GM18517 (cell line): ENCODE measurements around the gene LHX1.

Experiments
- ATAC-seq: cut with Tn5 transposase; IDR thresholded peaks from one replicate; pipeline ENCODE4 v1.9.1; 2021; ENCODE audit warnings: mild to moderate bottlenecking, moderate library complexity; ENCODE audit not compliant: unreplicated experiment

The LHX1 gene

DNA sequence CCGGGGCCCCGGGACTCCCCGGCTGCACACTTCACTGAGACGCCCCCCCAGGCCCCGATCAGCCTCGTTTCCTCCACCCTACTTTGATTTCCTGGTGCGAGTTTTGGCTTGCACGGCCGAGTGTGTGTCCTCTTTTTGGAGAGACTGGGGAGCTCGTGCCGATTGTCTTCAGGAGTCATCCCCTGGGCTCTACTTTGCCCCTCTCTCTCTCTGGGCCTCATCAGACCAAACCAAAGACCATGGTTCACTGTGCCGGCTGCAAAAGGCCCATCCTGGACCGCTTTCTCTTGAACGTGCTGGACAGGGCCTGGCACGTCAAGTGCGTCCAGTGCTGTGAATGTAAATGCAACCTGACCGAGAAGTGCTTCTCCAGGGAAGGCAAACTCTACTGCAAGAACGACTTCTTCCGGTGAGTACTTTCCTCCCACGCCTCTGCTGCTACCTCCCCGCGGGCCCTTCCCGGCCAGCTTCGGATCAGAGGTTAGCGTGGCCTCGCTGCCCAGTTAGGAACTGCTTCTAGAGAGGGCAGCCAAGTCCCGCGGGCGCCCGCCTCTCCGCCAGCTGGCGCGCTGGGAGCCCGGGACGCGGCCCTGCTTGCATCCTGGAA is 787 bp downstream of the LHX1 start:
- no peak for ATAC-seq

DNA sequence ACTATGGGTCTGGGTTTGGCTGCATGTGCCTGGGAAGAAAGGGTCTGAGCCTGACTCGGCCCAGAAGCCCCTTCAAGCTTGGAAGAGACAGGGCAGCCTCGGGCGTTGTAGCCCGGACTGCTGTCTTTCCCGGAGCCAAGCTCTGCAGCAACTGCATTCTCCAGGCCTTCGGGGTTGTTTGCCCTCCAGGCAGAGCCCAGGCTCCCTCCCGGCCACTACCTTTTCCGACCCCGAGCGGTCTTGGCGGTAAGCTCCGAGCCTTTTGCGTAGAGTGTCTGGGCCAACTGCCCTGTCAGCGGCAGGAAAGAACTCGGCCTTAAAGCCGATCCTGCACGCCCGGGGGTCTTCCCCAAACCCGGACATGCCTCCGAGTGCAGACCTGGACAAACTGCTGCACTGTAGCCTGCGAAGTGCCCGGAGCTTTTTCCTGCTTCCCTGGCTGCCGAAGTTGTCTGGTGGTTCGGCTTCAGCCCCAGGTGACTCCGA is 1.3 kb downstream of the LHX1 start:
- ATAC-seq, result no peak

DNA sequence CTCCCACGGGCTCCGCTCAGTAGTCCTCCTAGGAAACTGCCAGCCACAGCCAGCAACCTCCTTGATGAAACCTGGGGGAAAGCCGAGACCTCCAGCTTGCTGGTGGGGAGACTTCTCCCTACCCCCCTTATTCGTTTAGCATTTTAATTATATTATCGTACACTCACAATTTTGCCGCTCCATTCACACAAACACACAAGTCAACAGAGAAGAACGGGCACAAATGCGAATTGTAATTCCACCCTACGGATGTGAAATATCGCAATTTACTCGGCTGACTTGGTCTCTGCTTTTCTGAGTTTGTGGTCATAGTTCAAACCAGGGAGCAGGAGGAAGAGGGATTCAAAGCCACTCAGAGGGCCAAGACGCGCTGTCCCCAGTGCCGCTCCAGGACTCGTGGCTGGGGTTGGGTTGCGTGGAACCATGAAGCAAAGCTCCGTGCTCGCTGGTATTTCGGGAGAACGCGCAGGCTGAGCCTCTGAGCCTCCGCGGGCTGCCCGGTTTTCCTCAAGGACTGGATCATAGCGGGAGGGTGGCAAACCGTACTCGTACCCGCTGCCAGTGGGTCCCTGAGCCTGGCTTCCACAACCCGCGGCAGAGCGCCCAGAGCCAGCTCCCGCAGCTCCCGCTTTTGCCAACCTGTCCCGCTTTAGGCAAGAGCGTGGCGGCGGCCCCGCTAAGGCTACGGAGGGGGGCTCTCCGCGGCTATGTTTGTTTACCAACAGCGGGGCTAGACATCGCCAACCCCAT is 2.0 kb downstream of the LHX1 start:
- no peak for ATAC-seq

DNA sequence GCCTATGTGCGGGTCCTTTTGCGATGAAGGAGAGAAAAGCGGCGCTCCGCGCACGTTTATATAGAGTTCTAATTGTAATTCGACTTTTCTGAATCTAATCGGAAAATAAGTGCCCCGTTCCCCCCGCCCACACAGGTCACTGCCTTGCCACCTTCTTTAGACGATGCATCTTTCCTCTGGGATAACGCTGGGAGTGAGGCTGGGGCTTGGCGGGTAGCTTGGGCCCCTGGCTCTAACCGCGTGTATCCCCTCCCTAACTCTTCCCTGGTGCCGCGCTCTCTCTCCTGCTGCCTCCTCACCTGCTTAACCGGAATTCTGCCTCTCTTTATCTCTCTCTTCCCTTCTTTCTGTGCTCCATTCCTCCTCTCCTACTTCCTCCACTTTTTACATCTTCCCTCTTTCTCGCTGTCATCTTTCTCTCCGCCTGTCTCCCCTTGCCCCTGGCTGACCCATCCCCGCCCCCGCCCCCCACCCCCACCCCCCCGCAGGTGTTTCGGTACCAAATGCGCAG is 2.6 kb downstream of the LHX1 start:
- ATAC-seq, result no peak

DNA sequence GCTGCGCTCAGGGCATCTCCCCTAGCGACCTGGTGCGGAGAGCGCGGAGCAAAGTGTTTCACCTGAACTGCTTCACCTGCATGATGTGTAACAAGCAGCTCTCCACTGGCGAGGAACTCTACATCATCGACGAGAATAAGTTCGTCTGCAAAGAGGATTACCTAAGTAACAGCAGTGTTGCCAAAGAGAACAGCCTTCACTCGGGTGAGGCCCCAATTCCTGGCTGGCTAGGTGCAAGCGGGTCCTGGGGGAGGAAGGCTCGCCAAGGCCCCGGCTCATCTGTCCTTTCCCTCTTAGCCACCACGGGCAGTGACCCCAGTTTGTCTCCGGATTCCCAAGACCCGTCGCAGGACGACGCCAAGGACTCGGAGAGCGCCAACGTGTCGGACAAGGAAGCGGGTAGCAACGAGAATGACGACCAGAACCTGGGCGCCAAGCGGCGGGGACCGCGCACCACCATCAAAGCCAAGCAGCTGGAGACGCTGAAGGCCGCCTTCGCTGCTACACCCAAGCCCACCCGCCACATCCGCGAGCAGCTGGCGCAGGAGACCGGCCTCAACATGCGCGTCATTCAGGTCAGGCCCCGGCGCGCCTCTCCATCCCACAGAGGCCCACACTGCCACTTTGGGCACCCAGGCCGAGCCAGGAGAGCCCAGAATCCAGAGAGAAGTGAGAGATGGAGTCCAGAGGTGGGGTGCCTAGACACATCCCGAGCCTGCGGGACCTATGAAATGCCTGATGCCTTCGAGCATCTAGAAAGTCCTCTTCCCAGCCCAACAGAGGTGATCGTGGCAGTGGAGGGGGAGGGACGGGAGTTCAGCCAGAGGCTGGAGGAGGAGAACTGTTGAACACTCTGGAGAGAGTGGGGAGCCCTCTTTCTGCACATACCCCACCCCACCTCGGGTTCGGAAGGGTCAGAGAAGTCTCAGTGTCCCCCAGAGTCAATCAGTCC is 3.3 kb downstream of the LHX1 start:
- ATAC-seq, result no peak

DNA sequence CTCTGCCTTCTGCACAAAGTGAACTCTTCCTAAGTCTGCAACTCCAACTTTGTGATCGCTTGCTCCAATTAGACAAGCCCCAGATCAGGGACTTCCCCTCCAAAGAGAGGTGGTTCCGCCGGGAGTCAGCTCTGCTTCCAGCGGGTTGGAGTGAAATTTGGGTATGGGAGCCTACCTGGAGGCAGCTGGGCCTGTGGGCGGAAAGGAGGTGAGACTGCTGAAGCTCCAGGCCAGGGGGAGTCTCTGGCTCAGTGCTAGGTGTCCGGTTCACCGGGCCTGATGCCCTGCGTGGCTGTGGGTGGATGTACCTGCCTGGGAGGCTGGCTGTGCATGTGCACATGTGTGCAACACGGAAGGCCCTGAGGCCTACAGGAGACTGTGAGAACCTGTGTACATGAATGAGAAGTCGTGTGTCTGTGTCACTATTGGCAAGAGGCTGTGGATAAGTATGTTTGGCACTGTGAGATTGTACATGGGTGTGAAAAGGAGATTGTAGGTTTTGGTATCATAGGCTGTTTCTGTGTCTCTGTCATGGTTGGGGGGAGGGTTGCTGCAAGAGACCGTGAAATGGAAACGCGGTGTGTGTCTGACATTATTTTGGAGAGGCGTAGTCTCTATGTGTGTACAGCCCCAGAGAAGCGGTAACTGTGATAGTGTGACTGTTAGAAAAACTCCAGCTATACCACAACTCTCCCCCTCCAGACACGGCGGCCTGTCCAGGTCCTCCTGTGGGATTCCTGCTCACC is 4.2 kb downstream of the LHX1 start:
- ATAC-seq, result no peak

DNA sequence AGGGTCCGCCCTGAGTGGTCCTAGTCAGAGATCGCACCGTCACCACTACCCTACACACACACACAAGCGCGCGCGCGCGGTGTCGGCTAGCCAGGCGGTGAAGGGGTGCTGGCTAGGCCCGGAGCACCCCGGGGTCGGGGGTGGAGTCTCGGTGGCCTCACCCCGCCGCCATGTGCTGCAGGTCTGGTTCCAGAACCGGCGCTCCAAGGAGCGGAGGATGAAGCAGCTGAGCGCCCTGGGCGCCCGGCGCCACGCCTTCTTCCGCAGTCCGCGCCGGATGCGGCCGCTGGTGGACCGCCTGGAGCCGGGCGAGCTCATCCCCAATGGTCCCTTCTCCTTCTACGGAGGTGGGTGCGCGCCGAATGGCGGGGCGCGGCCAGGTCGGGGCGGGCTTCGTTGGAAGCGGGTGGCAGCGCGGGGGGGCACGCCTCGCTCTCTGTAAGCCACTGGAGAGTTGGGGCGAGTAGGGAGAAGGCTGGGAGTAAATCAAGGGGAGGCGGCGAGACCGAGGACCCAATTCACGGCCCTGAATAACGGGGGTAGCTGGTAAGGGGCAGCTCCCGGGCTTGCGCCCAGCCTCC is 4.8 kb downstream of the LHX1 start:
- ATAC-seq, result no peak

DNA sequence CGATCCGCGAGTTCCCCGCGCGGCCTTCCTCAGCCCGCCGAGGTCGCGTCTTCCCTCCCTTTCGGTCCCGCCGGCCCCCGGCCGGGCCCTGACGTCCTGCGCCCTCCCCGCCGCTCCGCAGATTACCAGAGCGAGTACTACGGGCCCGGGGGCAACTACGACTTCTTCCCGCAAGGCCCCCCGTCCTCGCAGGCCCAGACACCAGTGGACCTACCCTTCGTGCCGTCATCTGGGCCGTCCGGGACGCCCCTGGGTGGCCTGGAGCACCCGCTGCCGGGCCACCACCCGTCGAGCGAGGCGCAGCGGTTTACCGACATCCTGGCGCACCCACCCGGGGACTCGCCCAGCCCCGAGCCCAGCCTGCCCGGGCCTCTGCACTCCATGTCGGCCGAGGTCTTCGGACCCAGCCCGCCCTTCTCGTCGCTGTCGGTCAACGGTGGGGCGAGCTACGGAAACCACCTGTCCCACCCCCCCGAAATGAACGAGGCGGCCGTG is 5.4 kb downstream of the LHX1 start:
- ATAC-seq, result no peak

DNA sequence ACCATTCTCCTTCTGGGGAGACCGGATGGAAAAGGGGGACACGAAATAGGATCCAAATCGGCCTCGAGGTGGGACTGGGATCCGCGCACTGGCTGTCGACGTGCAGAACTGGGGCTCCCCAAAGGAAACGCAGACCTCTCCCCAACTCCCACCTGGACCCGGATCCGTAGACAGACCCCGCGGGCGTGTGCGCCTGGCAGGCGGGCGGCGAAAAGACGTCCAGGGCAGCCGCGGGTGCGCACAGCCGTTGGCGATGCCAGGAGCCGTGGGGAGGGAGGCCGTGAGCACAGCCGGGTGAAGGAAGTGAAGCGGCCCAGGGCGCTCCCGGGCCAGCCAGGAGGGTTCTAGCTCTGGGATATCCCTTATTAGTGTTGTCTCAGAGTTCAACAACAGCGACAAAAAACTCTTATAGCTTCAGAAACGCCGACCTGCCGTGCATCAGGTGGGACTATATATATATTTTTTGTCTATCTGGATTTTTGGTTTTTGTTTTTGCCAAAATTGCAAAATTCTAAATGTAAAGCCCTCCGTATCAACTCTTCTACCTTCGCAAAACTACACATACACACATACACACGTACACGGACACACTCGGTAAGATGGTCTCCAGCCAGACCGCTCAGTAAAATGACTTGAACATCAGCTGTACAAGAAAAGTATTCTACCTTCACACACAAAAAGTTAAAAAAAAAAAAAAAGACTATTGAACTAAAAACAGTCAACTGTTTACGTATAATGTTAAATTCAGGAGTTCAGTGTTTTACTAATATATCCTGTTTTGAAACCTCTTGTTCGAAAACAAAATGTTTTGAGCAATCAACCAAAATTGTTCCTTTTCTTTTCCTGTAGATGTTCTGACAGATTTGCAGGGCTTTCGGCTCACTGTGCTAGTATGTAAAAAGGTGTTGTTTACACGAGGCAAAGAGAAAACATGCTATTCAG is 6.2 kb downstream of the LHX1 start:
- no peak for ATAC-seq

DNA sequence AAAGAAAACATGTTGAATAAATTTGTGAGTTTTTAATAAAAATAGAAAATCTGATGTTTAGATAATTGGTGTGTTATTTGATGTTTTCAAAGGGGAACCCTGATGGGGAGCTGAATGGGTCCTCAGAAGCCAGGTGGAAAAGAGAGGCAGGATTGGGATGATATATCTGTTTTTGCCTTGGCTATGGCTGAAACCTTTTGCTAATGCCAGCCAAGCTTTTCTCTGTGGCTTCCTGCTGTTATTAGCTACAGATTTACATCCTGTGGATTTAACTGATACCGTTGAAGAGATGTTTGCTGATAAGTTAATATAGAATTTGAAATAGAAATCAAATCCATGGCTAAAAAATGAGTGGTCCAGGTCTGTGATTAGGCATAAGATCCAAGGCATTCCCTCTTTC is 7.3 kb downstream of the LHX1 start:
- ATAC-seq, result no peak

DNA sequence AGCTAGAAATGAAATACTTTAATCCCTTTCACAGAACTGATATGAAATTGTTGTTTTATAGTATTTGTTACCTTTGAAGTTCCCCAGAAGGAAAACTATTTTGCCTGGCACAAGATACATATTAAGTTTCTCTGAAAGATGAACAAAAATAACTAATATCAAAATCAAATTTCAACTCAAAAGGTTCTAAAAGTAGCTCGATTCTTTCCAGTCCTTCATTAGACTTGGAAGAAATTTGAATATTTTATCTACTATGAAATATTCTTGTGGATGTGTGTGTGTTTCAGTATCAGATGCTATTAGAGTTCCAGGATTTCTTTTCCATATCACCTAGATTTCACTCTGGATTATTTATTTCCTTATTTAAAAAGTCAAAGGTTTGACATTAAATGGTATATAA is 7.9 kb downstream of the LHX1 start:
- ATAC-seq, result no peak

DNA sequence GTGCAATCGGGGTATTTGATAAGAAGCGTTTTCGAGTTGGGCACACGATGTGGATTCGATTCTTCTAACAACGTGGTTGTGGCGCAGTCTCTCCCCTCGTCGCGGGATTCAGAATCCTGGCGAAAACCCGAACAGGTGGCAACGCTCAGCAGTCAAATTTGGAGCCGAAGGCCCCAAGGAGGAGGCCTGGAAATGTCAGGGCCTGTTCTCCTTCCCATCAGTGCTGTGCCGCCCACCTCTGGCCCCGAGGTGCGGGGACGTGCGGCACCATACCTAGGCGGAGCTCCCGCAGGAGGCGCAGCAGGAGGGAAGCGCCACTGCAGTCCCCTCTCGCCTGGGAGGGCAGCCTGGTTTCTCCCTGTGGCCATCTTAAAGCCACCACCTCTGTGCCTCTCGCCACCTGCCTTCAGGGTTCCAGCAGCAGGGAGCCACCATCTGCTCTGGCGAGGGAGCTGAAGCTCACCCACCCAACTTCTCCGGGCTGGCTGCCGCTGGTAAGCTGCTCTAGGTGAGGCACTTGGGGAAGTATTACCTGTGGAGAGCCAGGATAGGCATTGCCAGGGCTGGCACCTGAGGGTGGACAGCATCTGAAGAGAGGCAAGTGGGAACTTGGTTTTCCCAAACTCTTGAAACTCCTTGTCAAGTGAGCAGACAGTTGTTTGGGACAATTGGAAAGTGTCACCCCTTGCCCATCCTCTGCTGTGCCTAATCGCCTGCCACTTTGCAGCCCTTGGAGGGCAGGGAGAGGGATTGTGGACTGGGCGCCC is 8.9 kb downstream of the LHX1 start:
- no peak for ATAC-seq

DNA sequence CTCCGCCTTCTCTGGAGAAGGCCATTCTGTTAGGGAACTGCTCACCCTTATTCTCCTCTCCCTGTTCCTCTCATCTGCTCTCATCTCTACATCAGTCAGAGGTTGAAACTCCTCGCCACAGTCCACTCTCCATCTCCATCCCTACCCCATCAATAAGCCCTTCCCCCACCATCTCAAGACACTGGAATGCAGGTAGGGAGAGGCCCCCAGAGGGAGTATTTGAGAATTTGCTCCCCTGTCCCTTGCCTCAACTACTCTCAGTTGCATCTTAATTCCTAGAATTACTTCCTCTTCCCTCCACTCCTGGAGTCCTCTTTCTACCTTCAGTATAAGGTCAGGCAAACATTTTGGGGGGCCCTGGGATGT is 9.4 kb downstream of the LHX1 start:
- ATAC-seq, result no peak

DNA sequence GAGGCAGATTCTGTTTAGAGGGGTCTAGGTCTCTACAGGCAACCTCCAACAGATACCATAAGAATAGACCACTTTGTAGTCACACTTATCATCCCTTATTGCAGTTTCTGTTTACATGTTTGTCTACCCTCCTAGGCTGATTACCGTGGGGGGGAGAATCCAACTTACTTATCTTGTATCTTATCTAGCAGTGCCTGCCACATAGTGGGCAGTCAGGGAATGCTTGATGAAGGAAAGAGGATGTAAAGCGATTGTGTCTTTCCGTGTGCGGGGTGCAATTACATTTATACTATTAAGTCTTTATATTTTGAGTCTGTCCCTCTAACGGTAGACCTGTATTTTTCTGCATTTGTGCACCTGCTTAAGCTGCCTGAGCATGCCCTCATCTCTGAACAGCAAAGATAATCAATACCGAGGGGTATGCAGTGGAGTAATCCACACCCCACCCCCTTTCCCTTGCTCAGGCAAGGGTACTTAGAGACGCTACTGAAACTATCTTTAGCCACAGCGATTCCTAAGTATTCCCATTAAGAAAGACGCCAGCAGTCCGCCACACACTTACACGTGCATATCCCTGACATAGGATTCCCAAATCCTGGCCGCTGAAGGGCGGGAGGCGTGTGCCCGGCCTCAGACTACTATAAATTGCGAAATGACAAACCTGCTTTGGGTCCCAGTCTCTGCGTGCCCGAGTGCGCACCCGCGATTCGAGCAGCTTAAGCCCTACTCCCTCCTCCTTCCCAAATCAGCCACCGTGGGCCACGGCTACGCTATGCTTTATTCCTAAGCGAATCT is 10.8 kb downstream of the LHX1 start:
- ATAC-seq, result no peak

DNA sequence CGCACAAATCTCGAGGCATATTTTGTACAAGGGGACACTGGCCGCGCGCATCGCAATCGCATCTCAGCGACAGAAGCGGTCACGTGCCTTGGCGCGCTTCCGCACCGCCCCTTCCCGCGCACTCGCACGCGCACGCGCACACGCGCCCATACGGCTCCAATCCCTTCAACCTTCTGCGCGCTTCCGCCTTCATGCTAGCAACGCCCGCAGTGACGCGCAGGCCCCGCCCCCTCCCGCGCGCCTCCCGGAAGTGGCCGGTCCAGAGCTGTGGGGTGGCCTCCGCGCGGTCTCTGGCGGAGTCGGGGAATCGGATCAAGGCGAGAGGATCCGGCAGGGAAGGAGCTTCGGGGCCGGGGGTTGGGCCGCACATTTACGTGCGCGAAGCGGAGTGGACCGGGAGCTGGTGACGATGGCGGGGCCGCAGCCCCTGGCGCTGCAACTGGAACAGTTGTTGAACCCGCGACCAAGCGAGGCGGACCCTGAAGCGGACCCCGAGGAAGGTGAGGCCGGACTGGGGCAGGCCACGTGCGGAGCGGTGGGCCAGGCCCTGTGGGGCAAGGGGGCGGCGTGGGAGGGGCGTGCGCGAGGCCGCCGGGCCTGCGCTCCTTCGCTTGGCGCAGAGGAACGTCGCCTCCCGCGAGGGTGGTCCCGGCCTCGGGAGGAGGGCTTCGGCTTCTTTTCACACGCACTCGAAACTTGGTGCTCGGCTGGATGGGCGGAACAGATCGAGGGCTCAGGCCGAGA is 11.6 kb downstream of the LHX1 start, which contains the start of gene AATF:
Gene AATF (plus strand): TSS at position 238 of the 744 bp plus-strand sequence. CDS start 172 bp downstream, at position 410.
- ATAC-seq, result peak; percentile 75

DNA sequence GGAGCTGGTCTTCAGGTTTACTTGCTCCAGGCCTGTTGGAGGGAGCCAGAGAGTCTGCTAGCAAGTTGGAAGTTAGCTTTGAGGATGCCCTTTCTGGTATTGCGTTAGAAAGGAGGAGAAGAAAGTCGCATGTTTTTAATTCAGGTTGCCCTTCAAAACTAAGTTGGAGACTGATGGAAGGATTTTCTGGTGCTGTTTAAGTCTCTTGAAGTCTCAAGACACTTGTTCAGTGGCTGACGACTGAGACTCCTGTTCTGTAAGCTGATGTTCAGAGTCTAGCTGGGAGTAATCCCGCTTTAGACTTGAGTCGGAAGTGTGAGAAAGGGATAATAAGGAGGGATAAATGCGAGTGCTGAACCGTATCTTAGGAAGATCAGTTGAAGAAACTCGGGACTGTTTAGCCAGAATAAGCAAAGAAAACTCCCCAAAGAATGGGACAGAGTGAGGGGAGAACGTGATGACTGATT is 12.2 kb downstream of the LHX1 start:
- ATAC-seq, result no peak

DNA sequence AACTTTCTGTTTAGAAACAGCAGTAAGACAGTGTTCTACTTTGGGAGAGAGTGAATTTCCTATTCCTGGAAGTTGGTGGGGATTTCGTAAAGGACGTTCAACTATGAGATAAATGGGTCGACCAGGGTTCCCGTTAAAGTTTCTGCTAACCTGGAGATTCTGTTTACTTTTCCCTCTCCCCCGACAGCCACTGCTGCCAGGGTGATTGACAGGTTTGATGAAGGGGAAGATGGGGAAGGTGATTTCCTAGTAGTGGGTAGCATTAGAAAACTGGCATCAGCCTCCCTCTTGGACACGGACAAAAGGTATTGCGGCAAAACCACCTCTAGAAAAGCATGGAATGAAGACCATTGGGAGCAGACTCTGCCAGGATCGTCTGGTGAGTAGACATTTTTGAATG is 12.8 kb downstream of the LHX1 start:
- ATAC-seq, result no peak
